Loucy (cell line): ENCODE data around the gene SFMBT2.

ENCODE experiments used
- H2AFZ ChIP-seq: fragments of 200-600 bp; sonication (generic); 2 replicates; pipeline ENCODE4 v1.6.0; 2016; ENCODE audit warnings: antibody characterized with exemption, mild to moderate bottlenecking, low read length, moderate library complexity
- H3F3A ChIP-seq: fragments of 200-600 bp; 2 replicates; pipeline ENCODE4 v1.6.0; 2016; ENCODE audit warnings: antibody characterized with exemption, low read depth, mild to moderate bottlenecking
- H3K27me3 ChIP-seq: fragments of 200-600 bp; sonication (generic); 2 replicates; pipeline ENCODE4 v1.6.1; 2014; ENCODE audit warnings: low read length, mild to moderate bottlenecking; ENCODE audit not compliant: insufficient read depth, poor library complexity, severe bottlenecking
- H3K36me3 ChIP-seq: fragments of 200-600 bp; sonication (generic); 2 replicates; pipeline ENCODE4 v1.6.1; 2016; ENCODE audit warnings: low read length; ENCODE audit not compliant: insufficient read depth
- H3K4me1 ChIP-seq: fragments of 200-600 bp; sonication (generic); 2 replicates; pipeline ENCODE4 v1.5.1; 2014; ENCODE audit warnings: low read length, mild to moderate bottlenecking; ENCODE audit not compliant: insufficient read depth, poor library complexity, severe bottlenecking
- H3K4me2 ChIP-seq: fragments of 200-600 bp; sonication (generic); 2 replicates; pipeline ENCODE4 v1.6.0; 2014; ENCODE audit warnings: antibody characterized with exemption, low read length, low read depth, mild to moderate bottlenecking; ENCODE audit not compliant: poor library complexity, severe bottlenecking
- H3K4me3 ChIP-seq: fragments of 200-600 bp; sonication (generic); 2 replicates; pipeline ENCODE4 v1.5.1; 2014; ENCODE audit warnings: low read length, mild to moderate bottlenecking, mixed read lengths; ENCODE audit not compliant: poor library complexity, severe bottlenecking
- H3K79me2 ChIP-seq: fragments of 200-600 bp; sonication (generic); 2 replicates; pipeline ENCODE4 v1.6.1; 2014; ENCODE audit warnings: low read length; ENCODE audit not compliant: insufficient read depth
- H3K9ac ChIP-seq: fragments of 200-600 bp; sonication (generic); 2 replicates; pipeline ENCODE4 v1.6.0; 2014; ENCODE audit warnings: mild to moderate bottlenecking, low read depth, low read length, moderate library complexity; ENCODE audit not compliant: poor library complexity, severe bottlenecking
- H3K9me2 ChIP-seq: fragments of 200-600 bp; sonication (generic); replicated peaks from 2 replicates; pipeline ENCODE4 v1.6.1; 2016; ENCODE audit warnings: low read depth, low read length, mixed read lengths
- H3K9me3 ChIP-seq: fragments of 200-600 bp; sonication (generic); 2 replicates; pipeline ENCODE4 v1.6.1; 2014; ENCODE audit warnings: mild to moderate bottlenecking, antibody characterized with exemption, low read length, low read depth; ENCODE audit not compliant: insufficient read depth
- H4K20me1 ChIP-seq: fragments of 200-600 bp; sonication (generic); 2 replicates; pipeline ENCODE4 v1.6.0; 2014; ENCODE audit warnings: antibody characterized with exemption, low read length, mild to moderate bottlenecking; ENCODE audit not compliant: insufficient read depth, poor library complexity, severe bottlenecking
- CTCF ChIP-seq: fragments of 200-600 bp; sonication (generic); conservative IDR thresholded peaks from 2 replicates; pipeline ENCODE4 v1.5.1; 2014; ENCODE audit warnings: mild to moderate bottlenecking, antibody characterized with exemption, low read length
- EZH2phosphoT487 ChIP-seq: fragments of 200-600 bp; IDR thresholded peaks from 2 replicates; pipeline ENCODE4 v1.6.1; 2018; ENCODE audit warnings: antibody characterized with exemption, mild to moderate bottlenecking, moderate library complexity, borderline replicate concordance

Gene SFMBT2

DNA sequence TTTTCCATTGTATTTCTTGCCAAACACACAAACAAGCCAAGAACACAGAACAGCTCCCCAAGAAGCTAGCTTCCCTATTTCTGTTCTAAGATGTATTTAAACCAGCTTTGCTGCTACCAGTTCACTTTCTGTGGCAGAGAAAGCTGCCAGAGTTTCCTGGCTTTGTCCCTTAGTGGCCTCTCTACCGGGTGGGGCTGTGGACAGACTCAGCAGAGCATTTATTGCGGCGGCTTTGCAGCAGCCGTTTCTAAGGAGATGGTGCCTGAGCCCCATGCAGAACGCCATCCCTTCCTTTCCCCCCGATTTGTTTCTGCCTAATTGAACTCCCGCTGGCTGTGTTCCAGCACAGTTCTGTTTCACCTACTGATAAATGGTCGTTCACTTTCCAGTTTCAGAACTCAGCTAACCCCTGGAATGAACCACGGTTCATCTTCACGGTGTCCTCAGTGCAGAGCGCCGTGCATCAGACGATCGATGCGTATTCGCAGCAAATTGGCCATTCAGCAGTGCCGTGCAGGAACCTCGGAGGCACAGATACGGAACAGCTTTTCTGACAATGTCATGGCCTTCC, 33.8 kb upstream of the SFMBT2 start:
- peaks cover 8% of the 10 kb centered on the region; the same call in 1 of the 2 replicates for H3K9me3 ChIP-seq
- H3K27me3 ChIP-seq = peaks cover 2% of the 10 kb centered on the region
- no peaks in the 10 kb centered on the region for H4K20me1 ChIP-seq
- TF ChIP-seq CTCF (no peak), EZH2phosphoT487 (no peak)
- H3K4me2 ChIP-seq = no peak overlapping the region
- no peaks in the 10 kb centered on the region for H3F3A ChIP-seq
- H3K9me2 ChIP-seq = no peaks in the 10 kb centered on the region
- H3K9ac ChIP-seq = no peak overlapping the region
- H3K4me3 ChIP-seq = no peak overlapping the region
- H2AFZ ChIP-seq = no peak overlapping the region
- no peaks in the 10 kb centered on the region for H3K79me2 ChIP-seq
- H3K4me1 ChIP-seq = no peaks in the 10 kb centered on the region
- H3K36me3 ChIP-seq = no peaks in the 10 kb centered on the region

GRCh38 chr10:7443036-7443435, 32.2 kb upstream of the SFMBT2 start:
- Histone ChIP-seq H3K27me3 (peaks cover 6% of the 10 kb centered on the region), H3F3A (no peaks in the 10 kb centered on the region), H3K4me3 (no peak overlapping the region), H3K4me2 (no peak overlapping the region), H3K9ac (no peak overlapping the region), H3K9me3 (no peaks in the 10 kb centered on the region), H2AFZ (no peak overlapping the region), H3K4me1 (no peaks in the 10 kb centered on the region), H3K9me2 (no peaks in the 10 kb centered on the region), H3K36me3 (no peaks in the 10 kb centered on the region), H3K79me2 (no peaks in the 10 kb centered on the region), H4K20me1 (no peaks in the 10 kb centered on the region)
- TF ChIP-seq CTCF (no peak), EZH2phosphoT487 (no peak)

DNA sequence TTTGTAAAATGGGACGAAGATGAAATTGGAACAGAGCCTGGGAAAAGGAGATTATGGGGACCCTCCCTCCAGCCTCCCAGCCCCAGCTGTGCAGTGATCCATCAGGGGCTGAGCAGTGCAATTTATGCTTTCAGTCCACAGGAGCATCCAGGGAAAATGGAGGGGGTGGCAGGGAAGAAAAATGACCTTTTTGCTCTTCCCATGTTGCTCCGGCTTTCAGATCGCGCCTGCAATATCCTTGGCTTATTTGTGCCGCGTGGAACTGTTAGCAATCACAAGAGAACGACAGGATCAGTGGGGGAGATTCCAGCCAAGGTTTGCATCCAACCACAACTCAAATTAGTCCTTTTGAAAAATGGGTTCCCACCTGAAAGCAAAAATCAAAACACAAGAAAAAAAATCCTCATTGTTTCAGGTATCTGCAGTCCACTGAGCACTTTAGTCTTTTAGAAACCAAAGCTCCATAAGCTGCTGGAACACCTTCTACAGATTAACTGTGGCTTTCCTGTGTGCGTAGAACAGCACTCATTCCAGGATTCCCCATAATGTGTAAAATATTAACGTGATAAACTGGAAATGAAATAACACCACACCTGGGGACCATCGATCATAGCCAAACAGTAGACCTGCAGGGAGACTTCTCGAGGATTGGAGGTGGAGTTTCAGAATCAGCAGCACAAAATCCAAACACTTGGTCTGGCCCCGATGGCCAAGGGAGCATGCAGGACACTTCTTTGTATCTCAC, 30.7 kb upstream of the SFMBT2 start:
- no peaks in the 10 kb centered on the region for H3K4me1 ChIP-seq
- no peak overlapping the region for H3K4me2 ChIP-seq
- H2AFZ ChIP-seq = no peak overlapping the region
- H3F3A ChIP-seq = no peaks in the 10 kb centered on the region
- peaks cover 6% of the 10 kb centered on the region for H3K27me3 ChIP-seq
- no peak overlapping the region for H3K4me3 ChIP-seq
- H4K20me1 ChIP-seq = no peaks in the 10 kb centered on the region
- TF ChIP-seq CTCF (no peak), EZH2phosphoT487 (no peak)
- no peaks in the 10 kb centered on the region for H3K9me2 ChIP-seq
- no peaks in the 10 kb centered on the region for H3K36me3 ChIP-seq
- H3K79me2 ChIP-seq = no peaks in the 10 kb centered on the region
- no peak overlapping the region for H3K9ac ChIP-seq
- no peaks in the 10 kb centered on the region for H3K9me3 ChIP-seq
